K562 (cell line): ENCODE measurements around the gene RAB40B. TPM values are rescaled to one million over a fixed set of nuclear protein-coding genes. Genes with fewer than 3 reads are reported as not detected.

Experiments used
- ATAC-seq: fragments of 200-7000 bp; cut with Tn5 transposase; 3 replicates; pipeline ENCODE4 v1.9.1; 2020; ENCODE audit warnings: moderate library complexity
- BruUV-seq: library from RNA; stranded (reverse); fragments of 400-500 nt; replicated peaks from 2 replicates; lab custom pipeline; 2021; lab: Mats Ljungman, UMichigan
- CTCF ChIA-PET: fragments of 300-600 bp; formaldehyde crosslinking; extraction: SDS; loops from one replicate; lab custom pipeline; 2021; ENCODE audit warnings: low intra/inter-chr PET ratio; lab: Yijun Ruan, JAX
- POLR2A ChIA-PET: fragments of 300-600, 350-650 bp; sonication (Branson Sonifier 250); formaldehyde crosslinking; extraction: SDS; loops from one replicate; lab custom pipeline; 2021; ENCODE audit warnings: antibody characterized with exemption, inconsistent platforms; lab: Yijun Ruan, JAX
- DNase-seq, 4 experiments: peaks; one replicate each; pipeline versions ENCODE4 v3.0.0 to v3.0.0-alpha.2; 2011 to 2018; ENCODE audit warnings: low spot score in 3 of 4, mixed read lengths in 3 of 4; ENCODE audit errors: extremely low read depth in 1 of 4
- FAIRE-seq: peaks from 2 replicates; lab custom pipeline; 2011; peaks lifted over from hg19 to GRCh38; lab: Jason Lieb, UNC
- H2AFZ ChIP-seq: 2 replicates; pipeline ENCODE4 v1.6.0; 2011; ENCODE audit warnings: low read depth, low read length, control low read depth, inconsistent platforms
- H3K27ac ChIP-seq: fragments of 200-600 bp; 3 replicates; pipeline ENCODE4 v1.8.0; 2011; ENCODE audit warnings: low read depth, mild to moderate bottlenecking, control low read depth, inconsistent platforms, low read length, moderate library complexity, mixed read lengths; ENCODE audit errors: extremely low read depth
- H3K27me3 ChIP-seq, 2 experiments: fragments of 300-600 bp in 1 of 2; 2 replicates in 1 of 2; 3 replicates in 1 of 2; pipeline versions ENCODE4 v1.6.0 to v1.8.0; 2011; ENCODE audit warnings: inconsistent platforms in 2 of 2, low read length in 2 of 2, mild to moderate bottlenecking in 1 of 2, mixed read lengths in 1 of 2, moderate library complexity in 1 of 2; ENCODE audit not compliant: control insufficient read depth in 2 of 2, insufficient read depth in 2 of 2
- H3K36me3 ChIP-seq: fragments of 300-600 bp; 3 replicates; pipeline ENCODE4 v1.8.0; 2011; ENCODE audit warnings: mild to moderate bottlenecking, low read length, inconsistent platforms; ENCODE audit not compliant: control insufficient read depth, insufficient read depth
- H3K4me1 ChIP-seq, 2 experiments: fragments of 200-600 bp in 1 of 2; replicated peaks in 1 of 2; 2 replicates in 1 of 2; 3 replicates in 1 of 2; pipeline versions ENCODE4 v1.5.1 to v1.8.0; 2011; ENCODE audit warnings: inconsistent platforms in 2 of 2, low read length in 2 of 2, mild to moderate bottlenecking in 1 of 2, mixed read lengths in 1 of 2, moderate library complexity in 1 of 2; ENCODE audit not compliant: control insufficient read depth in 2 of 2, insufficient read depth in 2 of 2
- H3K4me2 ChIP-seq: 2 replicates; pipeline ENCODE4 v1.6.1; 2011; ENCODE audit warnings: low read length, control low read depth, inconsistent platforms, mixed read lengths; ENCODE audit not compliant: insufficient read depth
- H3K4me3 ChIP-seq: fragments of 200-600 bp; sonication (generic), shearing (Covaris generic); 2 replicates; pipeline ENCODE4 v1.5.1; 2016; ENCODE audit warnings: control low read depth, inconsistent platforms
- H3K79me2 ChIP-seq: fragments of 200-600 bp; 3 replicates; pipeline ENCODE4 v1.8.0; 2011; ENCODE audit warnings: low read length, inconsistent platforms; ENCODE audit not compliant: control insufficient read depth, insufficient read depth
- H3K9ac ChIP-seq, 2 experiments: 2 replicates each; pipeline versions ENCODE4 v1.6.0 to v1.6.1; 2011; ENCODE audit warnings: low read depth in 2 of 2, low read length in 2 of 2, control low read depth in 1 of 2, inconsistent platforms in 1 of 2, mild to moderate bottlenecking in 1 of 2, mixed read lengths in 1 of 2; ENCODE audit not compliant: insufficient read depth in 1 of 2
- H3K9me1 ChIP-seq: one replicate; pipeline ENCODE4 v1.6.0; 2011; ENCODE audit warnings: inconsistent platforms, mild to moderate bottlenecking, low read length, moderate library complexity; ENCODE audit not compliant: control insufficient read depth, insufficient read depth
- H3K9me3 ChIP-seq: replicated peaks from 2 replicates; pipeline ENCODE4 v1.5.1; 2011; ENCODE audit warnings: low read depth, low read length, inconsistent platforms; ENCODE audit not compliant: control insufficient read depth, insufficient read depth
- H4K20me1 ChIP-seq: replicated peaks from 2 replicates; pipeline ENCODE4 v1.6.1; 2011; ENCODE audit warnings: low read length, inconsistent platforms, mixed read lengths; ENCODE audit not compliant: control insufficient read depth, insufficient read depth
- NRF1 ChIP-seq, 2 experiments: fragments of 450-650 bp; IDR thresholded peaks in 1 of 2; conservative IDR thresholded peaks in 1 of 2; 2 replicates each; pipeline ENCODE4 v1.6.1; 2014; ENCODE audit warnings: mild to moderate bottlenecking in 2 of 2
- TRIM25 ChIP-seq: fragments of 450-650 bp; IDR thresholded peaks from 2 replicates; pipeline ENCODE4 v1.7.0; 2016; ENCODE audit warnings: borderline replicate concordance
- ZKSCAN1 ChIP-seq: fragments of 150-350 bp; IDR thresholded peaks from 2 replicates; pipeline ENCODE4 v1.6.1; 2016; ENCODE audit warnings: low read depth, low read length
- ZNF431 ChIP-seq: sonication (generic); formaldehyde crosslinking; IDR thresholded peaks from 2 replicates; pipeline ENCODE4 v1.8.0; 2022; ENCODE audit warnings: mild to moderate bottlenecking, missing genetic modification reagents
- ZNF668 ChIP-seq: fragments of 250-450 bp; sonication (Bioruptor Pico); IDR thresholded peaks from 2 replicates; pipeline ENCODE4 v1.8.0; 2022; ENCODE audit warnings: mild to moderate bottlenecking, inconsistent platforms
- WGBS: fragments of 100-300 bp; shearing (Covaris generic); methylation state at CpG from one replicate; pipeline ENCODE4 v1.1.6; 2016; ENCODE audit warnings: low coverage, mixed read lengths; ENCODE audit not compliant: insufficient coverage; ENCODE audit errors: missing lambda C conversion rate; 5-methylcytosine and 5-hydroxymethylcytosine counted together
- in situ Hi-C: fragments of 300-500 bp; cut with MboI; formaldehyde crosslinking; loops from 4 replicates; pipeline ENCODE4 v1.15.0; 2018; ENCODE audit warnings: inconsistent platforms, mixed read lengths
- intact Hi-C: fragments of 100-400 bp; cut with micrococcal nuclease; formaldehyde crosslinking; loops from 2 replicates; pipeline ENCODE4 v1.14.2; 2022
- polyA plus RNA-seq, 8 experiments: library from polyadenylated mRNA; depleted of rRNA in 4 of 8; stranded (reverse) in 5 of 8; unstranded in 3 of 8; fragments of >200 nt; fragmentation: Nextera tagmentation in 2 of 8; fragmentation: Illumina TruSeq in 1 of 8; extraction: Ambion mirVana in 2 of 8; extraction: Trizol in 1 of 8; gene quantifications; 2 replicates each; pipeline versions ENCODE4 v1.2.1 to v1.2.3, GENCODE V29; 2011 to 2014; ENCODE audit warnings: inconsistent platforms in 1 of 8, missing spikeins in 1 of 8
- total RNA-seq, 7 experiments: library from RNA; depleted of rRNA in 6 of 7; stranded (reverse); fragments of >200 nt in 6 of 7; fragmentation: Illumina TruSeq in 2 of 7; extraction: Trizol in 2 of 7; gene quantifications; 2 replicates each; pipeline versions ENCODE4 v1.2.1 to v1.2.3, GENCODE V29; 2011 to 2021; ENCODE audit warnings: low replicate concordance in 1 of 7

RAB40B gene
- total and polyA plus RNA-seq, 9 of the 15 experiments (the other 6 are each of a cell fraction or from before 2014, with no cell fraction given) = 0.13 to 4.6 (median 1.4) TPM

DNA sequence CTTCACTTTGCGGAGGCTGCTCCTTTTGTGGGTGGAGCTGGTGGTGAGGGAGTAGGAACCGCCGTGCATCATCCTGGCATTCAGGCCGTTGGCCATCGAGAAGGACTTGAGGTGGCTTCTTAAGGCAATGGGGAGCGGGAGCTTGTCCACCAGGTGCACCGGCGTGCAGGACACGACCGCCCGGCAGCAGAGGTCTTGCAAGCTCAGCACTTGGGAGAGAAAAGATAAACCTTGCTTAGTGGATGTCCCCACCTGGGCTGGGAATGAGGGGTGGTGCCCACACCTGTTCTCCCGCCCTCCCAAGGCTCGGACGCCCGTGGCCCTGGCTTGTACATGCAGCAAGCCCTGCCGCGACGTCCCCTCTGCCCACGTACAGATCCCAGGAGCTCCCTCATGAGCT lies 40.6 kb downstream of the RAB40B start (continued):
- TF ChIP-seq ZKSCAN1 = no peak
- no peak for TF ChIP-seq TRIM25

DNA sequence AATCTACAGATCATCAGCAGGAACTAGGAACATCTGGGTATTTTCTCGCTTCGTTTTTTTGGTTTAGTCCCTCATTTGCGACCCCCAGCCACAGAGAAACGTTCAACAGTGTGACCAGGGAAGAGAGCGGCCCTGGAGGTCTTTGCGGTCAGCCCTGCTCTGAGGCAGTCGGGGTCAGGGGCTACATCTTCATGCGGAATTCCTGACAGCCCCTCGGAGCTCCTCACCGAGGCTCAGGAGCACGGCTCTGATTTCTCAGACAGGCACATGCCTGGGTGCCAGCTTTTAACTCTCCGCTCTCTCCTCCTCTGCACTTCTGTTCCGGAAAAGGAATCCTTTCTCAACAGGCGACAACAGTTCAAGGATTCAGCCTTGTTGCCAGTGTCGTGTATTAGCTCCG lies 42.2 kb downstream of the RAB40B start:
- no peak overlapping the region for H2AFZ ChIP-seq
- no peak overlapping the region for H3K4me3 ChIP-seq
- no peak overlapping the region for H3K4me2 ChIP-seq
- ATAC-seq (no peak), DNase-seq (no peak)
- H3K27ac ChIP-seq = no peak overlapping the region
- intact Hi-C loops = no loop called here
- no peaks in the 10 kb centered on the region for H3K79me2 ChIP-seq
- peaks cover 10% of the 10 kb centered on the region for H3K9me3 ChIP-seq
- H4K20me1 ChIP-seq = no peaks in the 10 kb centered on the region
- no TSS peak for BruUV-seq
- WGBS = 51% methylated on average over 14 of the region's 16 CpGs
- TF ChIP-seq ZNF668 (CRISPR knock-in tag) = no peak
- TF ChIP-seq ZNF431 (CRISPR knock-in tag) = no peak
- no peak for TF ChIP-seq NRF1 (conservative IDR thresholded peaks at IDR 0.05 in 1 of 2, IDR thresholded peaks at IDR 0.05 in 1 of 2)
- TF ChIP-seq, all 486 proteins: peak for 0
- Histone ChIP-seq H3K36me3 (no peaks in the 10 kb centered on the region), H3K27me3 (peaks cover 0 to 8% of the 10 kb centered on the region in 2 experiments; a peak in 1 of 5 replicates), H3K4me1 (peaks cover 0 to 15% of the 10 kb centered on the region in 2 experiments; a peak in 2 of 5 replicates), H3K9me1 (no peaks in the 10 kb centered on the region), H3K9ac (no peak overlapping the region)
- ChIA-PET POLR2A (interaction anchor here (1.2 kb wide), 1 partner anchor 12 kb away, joined by 4 read pairs; no protein-coding TSS in a partner anchor), CTCF (no interaction called here)
- no peak for FAIRE-seq
- in situ Hi-C loops = no loop called here
